MM.1S (cell line): ENCODE results near the gene CERS2.

ENCODE experiments used
- EZH2 ChIP-seq: fragments of 300-600 bp; sonication (generic); optimal IDR thresholded peaks from 2 replicates; pipeline ENCODE3; 2017; ENCODE audit warnings: low read depth, mild to moderate bottlenecking, antibody characterized with exemption, low read length, mixed read lengths
- EZH2phosphoT487 ChIP-seq: fragments of 300-600 bp; sonication (generic); IDR thresholded peaks from 2 replicates; pipeline ENCODE4 v1.6.1; 2018; ENCODE audit warnings: antibody characterized with exemption, low read length
- TF ChIP-seq, protein P1 (sequence below): fragments of 300-600 bp; sonication (generic); IDR thresholded peaks from 2 replicates; pipeline ENCODE4 v1.5.1; 2016; ENCODE audit warnings: antibody characterized with exemption, low read length, mixed read lengths

DNA sequence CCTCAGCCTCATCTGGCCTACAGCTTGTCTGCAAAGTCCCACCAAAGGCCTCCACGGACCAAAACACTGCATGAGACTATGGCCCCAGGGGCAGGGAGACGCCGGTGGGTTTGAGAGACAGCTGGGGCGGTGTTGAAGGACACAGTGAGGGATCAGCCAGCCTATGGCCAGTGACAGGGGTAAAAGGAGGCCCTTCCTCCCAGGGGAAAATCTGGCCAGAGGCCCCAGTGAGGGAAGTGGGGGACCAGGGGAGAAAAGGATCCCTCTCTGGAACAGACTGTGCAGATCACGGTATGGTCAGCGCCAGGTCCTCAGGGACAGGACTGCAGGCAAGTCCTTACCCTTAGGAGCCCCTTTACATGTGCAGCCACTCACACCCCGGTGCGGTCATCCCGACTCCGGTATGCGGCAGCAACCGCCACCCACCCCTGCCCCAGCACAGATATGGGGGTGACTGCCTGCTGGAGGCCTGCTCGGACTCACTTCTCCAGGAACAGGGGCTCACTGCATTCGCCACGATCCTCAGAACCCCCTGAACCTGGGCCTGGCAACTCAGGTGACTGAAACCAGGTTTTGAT is 1.3 kb downstream of the CERS2 start:
- TF ChIP-seq, protein P1, sequence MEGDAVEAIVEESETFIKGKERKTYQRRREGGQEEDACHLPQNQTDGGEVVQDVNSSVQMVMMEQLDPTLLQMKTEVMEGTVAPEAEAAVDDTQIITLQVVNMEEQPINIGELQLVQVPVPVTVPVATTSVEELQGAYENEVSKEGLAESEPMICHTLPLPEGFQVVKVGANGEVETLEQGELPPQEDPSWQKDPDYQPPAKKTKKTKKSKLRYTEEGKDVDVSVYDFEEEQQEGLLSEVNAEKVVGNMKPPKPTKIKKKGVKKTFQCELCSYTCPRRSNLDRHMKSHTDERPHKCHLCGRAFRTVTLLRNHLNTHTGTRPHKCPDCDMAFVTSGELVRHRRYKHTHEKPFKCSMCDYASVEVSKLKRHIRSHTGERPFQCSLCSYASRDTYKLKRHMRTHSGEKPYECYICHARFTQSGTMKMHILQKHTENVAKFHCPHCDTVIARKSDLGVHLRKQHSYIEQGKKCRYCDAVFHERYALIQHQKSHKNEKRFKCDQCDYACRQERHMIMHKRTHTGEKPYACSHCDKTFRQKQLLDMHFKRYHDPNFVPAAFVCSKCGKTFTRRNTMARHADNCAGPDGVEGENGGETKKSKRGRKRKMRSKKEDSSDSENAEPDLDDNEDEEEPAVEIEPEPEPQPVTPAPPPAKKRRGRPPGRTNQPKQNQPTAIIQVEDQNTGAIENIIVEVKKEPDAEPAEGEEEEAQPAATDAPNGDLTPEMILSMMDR: no peak
- no peak for TF ChIP-seq EZH2
- TF ChIP-seq EZH2phosphoT487: no peak
